NK-92 treated with Interleukin-12 subunit alpha and Interleukin-12 subunit beta, amount 100 ng/mL, for 24 hours (cell line): ENCODE data around the gene MUC13.

Source experiments
- DNase-seq: peaks from one replicate; lab custom pipeline; 2025; lab: John Stamatoyannopoulos, UW

The MUC13 gene

DNA sequence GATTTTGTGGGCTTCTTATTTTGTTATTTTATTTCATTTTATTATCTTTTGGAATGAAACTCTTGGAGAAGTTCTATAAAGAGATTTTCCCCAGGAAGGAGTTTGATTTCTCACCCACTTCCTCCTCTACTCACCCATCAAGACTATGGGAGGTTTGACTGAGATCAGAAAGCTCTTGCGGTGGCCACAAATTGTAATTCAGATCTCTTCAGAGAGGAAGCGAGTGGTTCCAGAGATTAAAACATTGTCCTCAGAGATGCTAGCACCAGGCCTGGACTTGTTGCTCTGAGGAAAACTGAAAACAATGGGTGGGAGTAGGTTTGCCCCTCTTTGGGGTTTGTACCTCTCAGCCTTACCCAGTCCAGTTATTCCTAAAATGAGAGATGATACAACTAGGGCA lies 8.1 kb upstream of the MUC13 start:
- no peak for DNase-seq

DNA sequence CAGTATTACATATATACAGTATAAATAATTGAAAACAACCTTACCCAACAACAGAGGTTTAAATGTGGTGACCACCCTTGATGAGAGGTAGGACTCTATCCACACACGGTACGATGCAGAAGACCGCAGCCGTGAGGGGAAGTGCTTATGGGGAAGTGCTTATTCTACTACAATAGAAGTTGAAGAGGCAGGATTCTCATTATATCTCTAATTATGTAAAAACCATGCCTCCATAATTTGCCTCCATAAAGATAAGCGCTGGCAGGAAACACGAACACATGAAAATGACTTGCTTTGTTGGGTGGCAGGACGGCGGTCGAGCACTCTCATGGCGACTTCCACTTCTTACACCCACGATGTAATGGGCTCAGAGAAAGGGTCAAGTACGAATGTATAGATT lies 7.2 kb upstream of the MUC13 start:
- no peak for DNase-seq

DNA sequence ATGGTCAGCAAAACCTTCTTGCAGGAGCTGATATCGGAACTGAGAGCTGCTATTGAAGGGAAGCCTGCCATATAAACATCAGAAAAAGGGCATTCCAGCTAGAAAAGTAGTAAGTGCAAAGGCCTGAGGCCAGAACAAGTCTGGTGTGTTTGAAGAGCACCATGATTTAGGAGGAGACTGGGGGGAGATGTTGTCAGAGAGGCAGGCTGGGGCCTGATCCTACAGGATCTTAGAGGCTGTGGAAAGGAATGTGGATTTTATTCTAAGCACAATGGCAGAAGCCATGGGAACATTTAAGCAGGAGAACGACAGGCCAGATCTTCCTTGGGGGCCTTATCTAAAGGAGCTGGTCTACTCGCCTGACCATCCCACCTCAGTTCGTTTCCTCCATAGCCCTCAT lies 5.1 kb upstream of the MUC13 start:
- DNase-seq, result no peak

DNA sequence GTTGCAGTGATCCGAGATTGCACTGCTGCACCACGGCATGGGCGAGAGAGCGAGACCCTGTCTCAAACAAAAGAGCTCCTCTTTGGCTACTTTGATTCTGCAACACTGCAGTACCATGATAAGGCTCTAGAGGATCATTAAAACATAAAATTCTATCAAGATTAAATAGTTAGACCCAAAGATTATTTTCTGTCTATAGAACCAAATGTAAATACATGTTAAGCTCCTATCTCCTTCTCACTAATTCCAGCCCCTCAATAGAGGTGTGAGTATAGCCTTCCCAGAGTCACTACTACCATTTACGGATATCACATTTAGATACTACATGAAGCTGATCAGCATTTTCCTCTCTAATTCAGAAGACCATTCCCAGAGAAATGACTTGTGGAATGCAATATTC lies 4.3 kb upstream of the MUC13 start:
- no peak for DNase-seq

DNA sequence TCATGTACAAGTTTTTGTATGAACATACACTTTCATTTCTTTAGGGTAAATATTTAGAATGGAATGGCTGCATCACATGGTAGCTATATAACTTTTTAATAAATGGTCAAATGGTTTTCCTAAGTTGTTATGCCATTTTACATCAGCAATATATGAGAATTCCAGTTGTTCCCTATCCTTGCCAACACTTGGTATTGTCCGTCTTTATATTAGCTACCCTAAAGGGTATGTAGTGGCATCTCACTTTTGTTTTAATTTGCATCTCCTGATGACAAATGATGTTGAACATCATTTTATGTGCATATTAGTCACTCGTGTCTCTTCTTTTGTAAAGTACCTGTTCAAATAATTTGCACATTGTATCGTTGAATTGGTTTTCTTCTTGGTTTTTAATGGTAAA lies 2.5 kb upstream of the MUC13 start:
- DNase-seq, result no peak

DNA sequence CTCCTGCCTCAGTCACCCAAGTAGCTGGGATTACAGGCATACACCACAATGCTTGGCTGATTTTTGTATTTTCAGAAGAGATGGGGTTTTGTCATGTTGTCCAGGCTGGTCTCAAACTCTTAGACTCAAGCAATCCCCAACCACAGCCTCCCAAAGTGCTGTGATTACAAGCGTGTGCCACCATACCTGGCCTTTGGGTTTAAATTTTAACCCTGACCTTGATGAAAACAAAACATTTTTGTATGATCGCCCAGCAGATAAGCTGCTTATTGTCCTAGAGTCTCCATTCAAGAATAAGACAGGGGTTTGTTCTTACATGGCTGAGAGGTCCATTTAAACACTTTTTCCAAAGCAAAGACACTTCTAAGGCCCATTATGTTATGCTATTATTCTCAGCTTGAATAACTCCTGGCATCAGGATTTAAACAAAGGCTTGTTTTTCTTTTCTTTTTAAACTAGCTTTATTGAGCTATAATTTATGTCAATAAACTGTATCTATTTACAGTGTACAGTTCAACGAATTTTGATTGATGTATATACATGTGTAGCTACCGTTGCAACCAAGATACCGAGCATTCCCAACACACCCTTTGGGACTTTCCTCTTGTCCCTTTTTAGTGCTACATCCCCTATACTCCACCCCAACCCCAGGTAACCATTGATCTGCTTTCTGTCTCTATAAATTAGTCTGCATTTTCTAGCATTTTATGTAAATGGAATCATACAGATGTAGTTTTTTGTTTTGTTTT lies 1.4 kb upstream of the MUC13 start:
- DNase-seq, result no peak

DNA sequence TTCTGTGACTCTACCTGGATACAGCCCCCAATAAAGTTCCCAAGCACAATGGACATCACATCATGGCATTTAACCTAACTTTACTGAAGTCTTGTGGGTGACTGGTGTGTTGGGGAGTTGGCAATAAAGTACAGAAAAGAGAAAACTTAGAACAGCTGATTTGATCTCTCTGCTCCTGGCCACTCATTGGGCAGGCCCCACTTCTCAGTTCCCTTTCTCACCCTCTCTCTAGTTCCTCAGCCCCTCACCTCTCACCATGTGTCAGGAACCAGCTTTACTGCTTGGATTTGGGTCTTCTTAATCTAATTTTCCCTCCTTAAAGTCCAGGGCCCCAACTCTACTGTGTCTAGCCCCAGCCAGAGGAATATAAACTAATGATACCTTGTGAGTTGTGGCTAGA lies 713 bp upstream of the MUC13 start:
- no peak for DNase-seq

DNA sequence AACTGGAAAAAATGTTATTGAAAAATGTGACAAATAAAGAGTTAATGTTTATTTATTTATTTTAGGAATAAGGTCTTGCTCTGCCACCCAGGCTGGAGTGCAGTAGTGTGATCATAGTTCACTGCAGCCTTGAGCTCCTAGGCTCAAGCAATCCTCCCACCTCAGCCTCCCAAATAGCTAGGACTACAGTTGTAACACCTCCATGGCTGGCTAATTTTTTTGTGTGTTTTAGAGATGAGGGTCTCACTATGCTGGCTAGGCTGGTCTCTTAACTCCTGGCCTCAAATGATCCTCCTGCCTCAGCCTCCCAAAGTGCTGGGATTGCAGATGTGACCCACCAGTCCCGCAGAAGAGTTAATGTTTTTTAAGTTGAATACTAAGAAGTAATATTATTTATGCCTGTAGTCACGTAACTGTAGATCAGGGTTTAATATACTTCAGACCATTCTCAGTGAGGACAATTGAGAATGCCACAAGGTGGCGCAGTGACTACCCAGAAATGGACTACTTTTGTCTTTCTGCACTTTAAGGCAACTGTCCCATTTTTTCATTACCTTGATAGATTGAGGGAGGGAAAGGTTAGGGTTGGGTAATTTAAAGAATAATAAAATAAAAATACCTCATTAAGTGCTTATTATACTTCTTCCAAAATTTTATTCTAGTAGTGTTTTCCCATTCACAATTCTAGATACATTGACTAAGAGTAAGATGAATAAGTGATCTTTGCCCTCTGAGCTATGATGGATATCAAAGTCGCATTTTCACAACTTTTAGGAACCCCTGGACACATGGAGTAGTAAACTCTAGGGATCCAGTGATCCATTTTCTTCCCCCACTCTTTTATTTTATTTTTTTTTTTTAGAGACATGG lies 6.0 kb downstream of the MUC13 start:
- peak; percentile 23 for DNase-seq

DNA sequence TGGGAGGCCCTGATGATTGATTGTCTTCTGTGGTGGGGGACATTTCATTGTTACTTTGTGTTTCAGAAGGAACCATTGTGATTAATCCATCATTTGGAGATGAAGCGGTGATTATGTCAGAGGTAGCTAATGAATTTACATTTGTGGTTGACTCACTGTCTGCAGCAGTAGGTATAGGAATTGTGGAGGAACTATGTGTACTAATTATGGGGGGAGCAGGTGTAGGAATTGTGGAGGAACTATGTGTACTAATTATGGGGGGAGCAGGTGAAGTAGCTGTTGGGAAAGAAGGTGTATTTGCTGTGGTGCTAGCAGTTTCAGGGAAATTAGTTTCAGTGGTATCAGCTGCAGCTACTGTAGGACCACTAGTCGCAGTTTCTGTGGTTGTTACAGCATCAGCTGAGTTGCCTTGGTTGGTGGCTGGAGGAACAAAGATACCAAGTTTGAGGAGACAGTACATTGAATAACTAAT lies 6.9 kb downstream of the MUC13 start:
- no peak for DNase-seq

DNA sequence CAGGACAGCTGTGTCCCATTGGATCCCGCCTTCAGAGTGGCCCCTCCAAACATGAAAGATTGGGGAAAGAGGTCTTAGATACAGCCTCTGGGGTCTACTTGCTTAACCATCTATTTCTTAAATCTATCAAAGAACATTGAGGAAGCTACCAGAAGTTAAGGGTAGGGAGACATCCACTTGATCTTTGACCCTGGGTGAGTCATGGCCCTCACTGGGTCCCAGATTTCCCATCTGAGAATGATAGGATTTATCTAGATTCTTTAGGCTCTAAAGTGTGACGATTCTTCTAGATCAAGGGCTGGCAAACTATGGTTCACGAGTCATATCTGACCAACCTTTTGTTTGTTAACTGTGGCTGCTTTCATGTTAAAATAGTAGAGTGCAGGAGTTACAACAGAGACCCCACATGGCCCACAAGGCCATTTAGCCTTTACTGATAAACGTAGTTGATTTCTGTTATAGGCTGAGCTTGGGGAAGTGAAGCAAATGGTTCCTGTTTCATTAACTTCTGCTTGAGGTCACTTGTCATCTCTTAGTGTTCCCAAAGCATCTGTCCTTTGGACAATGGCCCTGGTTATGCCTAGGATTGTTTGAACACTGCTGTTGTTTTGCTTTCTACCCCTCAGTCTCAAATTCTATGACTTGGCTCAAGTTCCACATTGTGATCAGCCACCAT lies 8.0 kb downstream of the MUC13 start:
- no peak for DNase-seq

DNA sequence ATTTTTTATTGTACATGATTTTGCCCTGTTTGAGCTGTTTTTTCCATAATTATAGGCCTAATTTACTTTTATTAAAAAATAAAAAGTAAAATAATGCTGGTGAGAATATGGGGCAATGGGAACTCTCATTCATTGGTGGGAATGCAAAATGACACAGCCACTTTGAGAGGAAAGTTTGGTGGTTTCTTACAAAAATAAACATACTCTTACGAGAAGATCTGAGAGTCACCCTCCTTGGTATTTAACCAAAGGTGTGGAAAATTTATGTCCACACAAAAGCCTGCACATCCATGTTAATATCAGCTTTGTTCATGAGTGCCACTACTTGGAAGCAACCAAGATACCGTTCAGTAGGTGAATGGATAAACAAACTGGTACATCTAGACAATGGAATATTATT lies 9.8 kb downstream of the MUC13 start:
- no peak for DNase-seq

DNA sequence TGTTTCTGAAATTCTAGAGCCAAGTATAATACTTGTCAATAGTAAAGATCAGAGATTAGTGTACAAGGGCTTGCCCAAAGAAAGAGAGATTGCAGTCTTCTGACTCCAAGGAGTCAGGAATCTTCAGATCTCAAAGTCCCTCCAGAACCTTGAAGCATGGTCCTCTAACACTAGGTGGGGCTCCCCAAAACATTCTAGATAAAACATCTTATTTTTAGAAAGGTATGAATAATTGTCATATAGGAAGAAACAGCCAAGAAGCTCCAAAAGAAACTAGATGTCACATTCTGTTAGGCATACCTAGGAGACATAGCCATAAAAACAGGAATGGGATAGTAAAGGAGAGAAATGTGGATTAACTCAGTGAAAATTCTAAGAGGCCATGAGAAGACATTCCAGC lies 10.7 kb downstream of the MUC13 start:
- no peak for DNase-seq

DNA sequence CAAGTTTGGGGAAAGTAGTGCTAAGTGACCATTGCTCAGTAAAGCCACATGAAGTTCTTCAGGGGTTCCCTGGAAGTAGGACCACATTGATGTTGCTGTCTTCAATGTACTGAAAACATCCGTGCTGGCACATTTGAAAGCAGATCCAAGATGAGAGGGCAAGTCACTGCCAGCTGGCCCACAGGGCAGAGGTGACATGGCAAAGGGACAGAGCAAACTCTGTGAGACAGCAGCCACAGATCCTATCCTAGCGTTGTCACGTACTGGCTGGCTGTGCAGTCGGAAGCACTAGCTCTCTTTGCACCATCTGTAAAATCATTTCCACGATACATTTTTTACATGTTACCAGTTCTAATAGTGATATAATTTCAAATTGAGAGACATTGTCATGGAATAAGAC lies 13.8 kb downstream of the MUC13 start:
- no peak for DNase-seq

DNA sequence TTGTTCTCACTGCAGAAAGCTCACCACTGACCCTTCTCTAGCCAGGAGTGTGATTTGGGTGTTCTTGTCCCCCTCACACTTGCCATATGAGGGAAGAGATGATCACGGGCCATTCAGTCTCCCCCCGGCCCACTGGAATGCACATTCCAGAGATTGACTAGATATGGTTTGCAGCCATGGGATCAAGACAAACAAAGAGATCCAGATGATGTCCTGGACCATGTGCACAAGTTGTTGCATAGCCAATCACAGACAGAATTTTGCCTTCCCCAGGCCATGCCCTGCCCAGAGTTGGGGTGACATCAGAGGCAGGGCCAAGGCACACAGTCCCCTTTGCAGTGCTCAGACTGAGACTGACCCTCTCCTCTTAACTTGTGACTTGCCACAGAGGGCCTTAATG lies 14.8 kb downstream of the MUC13 start:
- no peak for DNase-seq

DNA sequence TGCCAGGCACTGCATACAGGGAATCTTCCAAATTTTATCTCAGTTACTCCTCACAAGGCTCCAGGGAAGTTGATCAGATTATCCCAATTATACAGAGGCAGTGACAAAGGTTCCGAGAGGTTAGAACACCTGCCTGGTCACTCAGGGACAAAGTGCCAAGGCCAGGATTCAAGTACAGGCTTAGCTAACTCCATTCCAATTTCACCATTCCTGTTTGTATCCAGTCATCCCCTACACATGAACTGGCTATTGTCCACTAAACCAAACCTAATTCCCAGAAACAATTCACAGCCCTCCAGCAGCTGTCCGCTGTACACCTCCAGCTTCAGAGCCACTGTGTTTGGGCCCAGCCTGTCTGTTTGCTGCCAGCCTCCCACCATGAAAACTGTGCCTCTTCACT lies 16.0 kb downstream of the MUC13 start:
- no peak for DNase-seq

DNA sequence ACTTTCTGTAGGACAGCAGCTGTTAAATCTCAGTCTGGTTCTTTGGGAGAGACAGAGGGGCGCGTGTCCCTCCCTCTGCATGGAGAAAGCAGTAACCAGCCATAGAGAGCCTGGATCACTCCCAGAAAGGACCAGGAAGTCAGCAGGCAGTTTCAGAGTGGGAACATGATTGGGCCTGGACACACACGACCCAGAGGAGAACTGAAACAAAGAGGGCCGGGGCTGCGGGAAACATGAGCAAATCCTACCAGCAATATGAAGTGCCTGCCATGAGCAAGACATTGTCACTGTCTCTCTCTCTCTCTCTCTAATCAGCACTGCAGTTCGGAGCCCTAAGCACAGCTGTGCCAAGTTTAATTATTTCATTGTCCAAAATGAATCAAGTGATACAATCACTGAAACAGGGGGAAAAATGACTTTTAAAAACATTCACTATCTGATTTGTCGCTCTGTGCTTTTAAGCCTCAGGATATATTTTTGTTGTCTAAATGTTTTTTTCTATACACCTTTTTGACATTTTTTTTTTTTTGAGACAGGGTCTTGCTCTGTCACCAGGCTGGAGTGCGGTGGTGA lies 17.6 kb downstream of the MUC13 start:
- DNase-seq, result no peak

DNA sequence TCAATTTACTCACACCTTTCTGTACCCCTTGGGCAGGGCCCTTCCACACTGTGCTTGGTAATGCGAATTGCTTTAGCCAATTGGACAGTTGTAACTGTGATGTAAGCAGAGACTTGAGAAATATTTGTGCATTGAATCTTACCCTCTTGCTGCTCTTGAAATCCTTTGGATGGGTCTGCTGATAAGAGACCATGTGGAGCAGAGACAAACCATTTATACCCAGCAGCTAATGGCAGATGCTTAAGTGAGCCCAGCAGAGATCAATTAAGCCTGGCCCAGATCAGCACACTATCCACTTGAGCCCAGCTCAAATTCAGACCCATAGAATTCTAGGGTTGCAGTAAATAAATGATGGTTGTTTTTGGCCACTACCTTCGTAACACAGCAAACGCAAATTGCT lies 19.3 kb downstream of the MUC13 start:
- DNase-seq, result no peak

DNA sequence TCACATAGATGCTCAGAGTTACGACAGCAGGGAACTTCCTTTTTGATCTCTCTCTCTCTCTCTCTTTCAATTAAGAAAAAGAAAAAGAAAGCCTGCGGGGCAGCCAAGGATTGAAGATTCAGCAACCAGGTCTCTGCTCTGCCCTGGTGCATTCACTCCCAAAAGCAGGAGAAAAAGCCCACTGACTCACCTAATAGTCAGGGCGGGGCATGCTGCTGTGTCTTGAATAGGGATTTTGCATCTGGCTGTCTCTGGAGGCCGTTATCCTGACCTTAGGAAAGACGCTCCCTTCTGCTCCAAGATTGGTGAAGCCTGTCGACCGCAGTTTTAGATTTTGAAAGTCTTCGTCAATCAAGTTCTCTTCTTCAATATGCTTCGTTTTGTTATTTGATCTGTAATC lies 26.6 kb downstream of the MUC13 start:
- no peak for DNase-seq

DNA sequence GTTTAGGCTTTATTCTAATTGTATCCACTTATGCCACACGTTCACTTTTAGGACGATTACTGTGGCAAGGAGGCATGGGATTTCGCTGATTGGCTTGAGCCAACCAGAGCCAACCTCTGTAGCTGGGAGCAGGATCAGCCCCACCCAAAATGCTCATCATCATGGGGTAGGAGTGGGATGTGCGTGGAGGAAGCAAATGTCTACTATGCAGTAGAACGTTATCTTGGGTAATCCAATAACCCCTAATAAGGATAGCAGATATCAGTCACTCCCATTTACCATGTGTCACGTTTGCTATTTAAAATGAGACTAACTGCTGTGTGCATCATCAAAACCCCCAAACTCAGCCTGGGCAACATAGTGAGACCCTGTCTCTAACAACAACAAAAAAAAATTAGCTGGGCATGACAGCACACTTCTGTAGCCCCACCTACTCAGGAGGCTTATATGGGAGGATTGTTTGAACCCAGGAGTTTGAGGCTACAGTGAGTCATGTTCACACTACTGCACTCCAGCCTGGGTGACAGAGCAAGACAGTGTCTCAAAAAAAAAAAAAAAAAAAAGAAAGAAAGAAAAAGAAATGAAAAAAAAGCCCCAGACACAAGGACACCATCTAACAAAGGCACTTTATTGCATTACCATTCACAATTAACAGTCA lies 29.6 kb downstream of the MUC13 start:
- DNase-seq, result no peak

DNA sequence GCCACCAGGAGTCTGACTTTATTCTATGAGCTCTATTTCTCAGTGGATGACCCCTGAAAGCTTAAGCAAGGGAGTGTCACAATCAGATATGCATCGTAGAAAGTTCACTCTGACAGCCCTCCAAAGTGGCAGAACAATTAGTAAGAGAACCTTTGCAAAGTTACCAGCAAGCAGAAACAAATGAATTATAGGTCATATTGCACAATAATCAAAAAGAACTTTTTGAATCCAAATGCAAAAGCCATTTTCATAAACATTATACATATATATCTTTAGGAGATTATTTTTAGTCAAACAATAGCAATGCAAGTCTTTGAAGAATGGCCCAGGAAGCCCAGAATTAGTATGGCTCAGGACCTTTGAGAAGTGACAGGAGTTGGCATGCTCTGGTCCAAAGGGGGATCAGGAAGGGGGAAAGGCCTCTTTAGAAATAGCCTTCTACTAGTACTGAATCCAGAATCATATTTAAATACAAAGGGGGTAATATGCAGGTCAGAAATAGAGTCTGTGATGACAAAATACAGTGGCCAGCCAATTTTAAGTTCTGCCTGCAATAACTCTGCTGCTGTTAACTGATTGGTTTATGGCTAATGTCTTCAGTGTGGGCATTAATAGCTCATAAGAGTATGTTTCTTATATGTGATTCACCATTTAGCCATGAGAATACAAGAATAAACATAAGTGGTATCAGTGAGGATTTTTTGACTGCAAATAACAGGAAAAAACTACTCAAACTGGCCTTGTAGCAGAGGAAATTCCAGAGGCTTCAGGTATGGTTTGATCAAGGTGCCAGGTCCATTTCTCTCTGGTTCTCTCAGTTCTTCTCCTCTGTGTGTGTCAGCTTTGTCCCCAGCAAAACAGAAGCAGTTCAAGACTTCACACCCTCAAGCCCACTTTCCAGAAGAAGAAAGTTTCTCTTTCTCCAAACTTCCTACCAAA lies 30.4 kb downstream of the MUC13 start:
- DNase-seq, result no peak
